ENCODE measurements around the gene IL17B. TPM values are rescaled to one million over a fixed set of nuclear protein-coding genes. Genes with fewer than 3 reads are reported as not detected.

IL17B gene
- total and polyA plus RNA-seq, 9 of the 15 experiments (the other 6 are each of a cell fraction or from before 2014, with no cell fraction given): 0.28 to 2.6 (median 0.53) TPM; not detected in 2

GRCh38 chr5:149371296-149371962 lies 7.7 kb downstream of the IL17B start (continued):
- TF ChIP-seq, protein P1, sequence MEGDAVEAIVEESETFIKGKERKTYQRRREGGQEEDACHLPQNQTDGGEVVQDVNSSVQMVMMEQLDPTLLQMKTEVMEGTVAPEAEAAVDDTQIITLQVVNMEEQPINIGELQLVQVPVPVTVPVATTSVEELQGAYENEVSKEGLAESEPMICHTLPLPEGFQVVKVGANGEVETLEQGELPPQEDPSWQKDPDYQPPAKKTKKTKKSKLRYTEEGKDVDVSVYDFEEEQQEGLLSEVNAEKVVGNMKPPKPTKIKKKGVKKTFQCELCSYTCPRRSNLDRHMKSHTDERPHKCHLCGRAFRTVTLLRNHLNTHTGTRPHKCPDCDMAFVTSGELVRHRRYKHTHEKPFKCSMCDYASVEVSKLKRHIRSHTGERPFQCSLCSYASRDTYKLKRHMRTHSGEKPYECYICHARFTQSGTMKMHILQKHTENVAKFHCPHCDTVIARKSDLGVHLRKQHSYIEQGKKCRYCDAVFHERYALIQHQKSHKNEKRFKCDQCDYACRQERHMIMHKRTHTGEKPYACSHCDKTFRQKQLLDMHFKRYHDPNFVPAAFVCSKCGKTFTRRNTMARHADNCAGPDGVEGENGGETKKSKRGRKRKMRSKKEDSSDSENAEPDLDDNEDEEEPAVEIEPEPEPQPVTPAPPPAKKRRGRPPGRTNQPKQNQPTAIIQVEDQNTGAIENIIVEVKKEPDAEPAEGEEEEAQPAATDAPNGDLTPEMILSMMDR (IDR thresholded peaks at IDR 0.05 in 2 of 3, conservative IDR thresholded peaks at IDR 0.05 in 1 of 3; ENCODE audit: insufficient read depth in 2 of 3, low read depth in 1 of 3, low read length in 3 of 3): peak; percentile 92 to 94 (median 92)
- TF ChIP-seq TAF9B (IDR thresholded peaks at IDR 0.05; ENCODE audit: partially characterized antibody) (no peak), SP1 (CRISPR knock-in tag; IDR thresholded peaks at IDR 0.05) (peak; percentile 31; the same call in 1 of the 2 replicates), RAD21 (CRISPR knock-in tag; conservative IDR thresholded peaks at IDR 0.05 in 1 of 2, IDR thresholded peaks at IDR 0.05 in 1 of 2) (peak; percentile 67 to 82), ARID2 (IDR thresholded peaks at IDR 0.05) (0 out of 2 replicates have a peak, but pooled peaks have one; percentile 25), CREM (IDR thresholded peaks at IDR 0.05; ENCODE audit: low read depth) (0 out of 2 replicates have a peak, but pooled peaks have one; percentile 21), L3MBTL2 (IDR thresholded peaks at IDR 0.05) (no peak)
- TF ChIP-seq, protein P2, sequence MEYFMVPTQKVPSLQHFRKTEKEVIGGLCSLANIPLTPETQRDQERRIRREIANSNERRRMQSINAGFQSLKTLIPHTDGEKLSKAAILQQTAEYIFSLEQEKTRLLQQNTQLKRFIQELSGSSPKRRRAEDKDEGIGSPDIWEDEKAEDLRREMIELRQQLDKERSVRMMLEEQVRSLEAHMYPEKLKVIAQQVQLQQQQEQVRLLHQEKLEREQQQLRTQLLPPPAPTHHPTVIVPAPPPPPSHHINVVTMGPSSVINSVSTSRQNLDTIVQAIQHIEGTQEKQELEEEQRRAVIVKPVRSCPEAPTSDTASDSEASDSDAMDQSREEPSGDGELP (CRISPR knock-in tag; IDR thresholded peaks at IDR 0.05; ENCODE audit: borderline replicate concordance): 0 out of 2 replicates have a peak, but pooled peaks have one; percentile 15

Data from K562 (cell line).